GM18517 (cell line): ENCODE data around the gene RAB3A.
"Not testable (repeated sequence)": the region's sequence is repeated elsewhere in the genome, so short reads cannot be mapped to it uniquely, and the experiment has no call there.

ENCODE experiments used
- ATAC-seq: cut with Tn5 transposase; IDR thresholded peaks from one replicate; pipeline ENCODE4 v1.9.1; 2021; ENCODE audit warnings: mild to moderate bottlenecking, moderate library complexity; ENCODE audit not compliant: unreplicated experiment

The RAB3A gene

DNA sequence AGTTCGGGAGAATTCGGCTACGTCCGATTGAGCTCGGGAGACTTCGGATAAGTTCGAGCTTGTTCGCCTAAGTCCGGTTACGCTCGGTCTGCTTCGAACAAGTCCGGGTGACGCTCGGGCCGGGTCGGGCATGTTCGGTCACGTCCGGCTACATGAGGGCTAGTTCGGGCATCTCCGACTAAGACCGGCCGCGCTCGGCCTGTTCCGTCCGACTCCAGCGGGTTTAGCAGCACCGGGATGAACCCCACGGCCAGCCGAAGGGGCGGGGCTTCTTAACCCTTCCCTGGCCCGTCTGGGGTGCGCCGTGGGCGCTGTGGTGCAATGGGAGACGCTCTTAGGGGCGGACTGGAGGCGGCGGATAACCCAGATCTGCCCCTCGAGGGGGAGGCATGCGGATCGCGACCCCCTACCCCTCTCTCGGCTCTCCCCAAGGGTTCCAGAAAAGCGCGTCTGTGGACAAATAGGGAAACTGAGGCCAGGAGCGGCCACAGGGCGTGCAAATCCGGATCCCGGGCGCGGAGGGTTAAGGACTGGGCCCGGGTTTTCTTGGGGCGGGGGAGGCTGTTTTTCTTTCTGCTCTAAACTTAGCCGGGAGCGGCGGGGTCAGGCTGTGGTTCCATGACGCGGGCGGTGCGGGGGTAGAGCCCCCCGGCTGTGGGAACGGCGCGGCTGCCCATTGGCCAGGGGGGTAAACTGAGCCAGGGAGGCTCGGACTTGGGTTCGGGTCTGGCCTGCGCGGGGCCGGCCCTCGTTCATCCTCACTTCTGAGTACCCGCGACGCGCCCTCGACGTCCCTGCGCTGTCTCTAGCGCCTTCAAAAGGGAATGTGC, 20.9 kb upstream of the RAB3A start:
- ATAC-seq = peak; percentile 84

DNA sequence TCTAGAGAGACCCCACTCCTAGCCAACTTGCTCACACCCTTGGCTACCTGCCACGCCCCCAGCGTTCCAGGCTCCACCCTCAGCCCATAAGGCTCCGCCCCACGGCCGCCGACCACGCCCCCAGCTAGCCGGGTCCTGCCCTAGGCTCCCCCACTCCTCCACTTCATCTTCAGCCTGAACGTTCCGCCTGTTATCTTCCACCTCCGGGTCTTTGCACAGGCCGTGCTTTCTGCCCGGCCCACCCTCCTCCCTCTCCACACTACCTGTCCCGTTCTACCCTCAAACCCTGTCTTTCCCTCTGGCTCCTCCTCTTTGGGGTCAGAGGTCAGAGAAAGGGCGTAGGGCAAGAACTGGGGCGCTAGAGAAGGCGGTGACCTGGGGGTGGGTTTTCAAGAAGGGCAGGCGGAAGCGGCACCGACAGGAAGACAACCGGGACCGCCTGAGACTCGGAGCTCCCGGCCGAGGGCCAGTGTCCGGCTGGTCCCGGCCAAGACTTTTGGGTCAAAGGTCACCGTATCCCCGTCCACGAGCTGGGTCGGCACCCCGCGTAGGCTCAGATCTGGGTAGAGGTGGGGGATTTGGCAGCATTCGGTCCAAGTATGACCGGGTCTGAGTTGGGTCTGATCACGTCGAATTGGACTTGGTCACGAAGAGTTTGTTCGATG, 20.1 kb upstream of the RAB3A start:
- no peak for ATAC-seq

DNA sequence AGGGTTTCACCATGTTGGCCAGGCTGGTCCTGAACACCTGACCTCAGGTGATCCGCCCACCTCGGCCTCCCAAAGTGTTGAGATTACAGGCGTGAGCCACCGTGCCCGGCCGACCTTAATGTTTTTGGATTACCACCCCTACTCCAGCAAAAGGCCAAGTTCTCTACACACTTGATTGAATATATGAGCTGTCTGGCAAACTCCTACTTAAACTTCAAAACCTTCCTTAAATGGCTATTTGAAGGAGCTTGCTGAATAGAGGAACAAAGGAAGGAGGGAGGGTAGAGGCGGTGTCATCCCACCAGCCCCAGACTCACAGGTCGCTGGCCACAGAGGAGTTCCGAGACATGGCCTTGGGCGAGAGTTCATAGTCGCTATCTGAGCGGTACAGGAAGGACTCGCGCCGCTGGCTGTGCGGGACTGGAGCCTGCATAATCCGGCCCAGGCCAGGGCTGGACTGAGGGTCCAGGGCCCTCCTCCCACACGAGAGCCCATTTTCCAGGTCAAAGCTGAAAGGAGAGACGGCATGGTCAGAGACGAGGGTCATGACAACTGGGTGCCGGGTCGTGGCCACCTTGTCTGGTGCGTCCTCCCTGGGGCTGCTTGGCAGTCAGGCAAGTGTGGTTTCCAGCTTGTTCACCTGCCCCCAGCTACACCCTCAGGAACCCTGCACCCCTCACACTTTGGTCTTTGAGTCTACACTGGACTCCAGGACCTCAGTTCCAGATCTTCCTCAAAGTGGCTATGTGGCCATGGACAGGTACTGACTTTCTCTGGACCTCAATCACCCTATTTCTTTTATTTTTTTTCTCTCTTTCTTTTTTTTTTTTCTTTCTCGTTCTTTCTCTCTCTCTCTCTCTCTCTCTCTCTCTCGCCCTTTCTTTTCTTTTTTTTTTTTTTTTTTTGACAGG, 18.2 kb upstream of the RAB3A start:
- no peak for ATAC-seq

- ATAC-seq = no peak
Measured at GRCh38 chr19:18220632-18221275, 16.9 kb upstream of the RAB3A start.

DNA sequence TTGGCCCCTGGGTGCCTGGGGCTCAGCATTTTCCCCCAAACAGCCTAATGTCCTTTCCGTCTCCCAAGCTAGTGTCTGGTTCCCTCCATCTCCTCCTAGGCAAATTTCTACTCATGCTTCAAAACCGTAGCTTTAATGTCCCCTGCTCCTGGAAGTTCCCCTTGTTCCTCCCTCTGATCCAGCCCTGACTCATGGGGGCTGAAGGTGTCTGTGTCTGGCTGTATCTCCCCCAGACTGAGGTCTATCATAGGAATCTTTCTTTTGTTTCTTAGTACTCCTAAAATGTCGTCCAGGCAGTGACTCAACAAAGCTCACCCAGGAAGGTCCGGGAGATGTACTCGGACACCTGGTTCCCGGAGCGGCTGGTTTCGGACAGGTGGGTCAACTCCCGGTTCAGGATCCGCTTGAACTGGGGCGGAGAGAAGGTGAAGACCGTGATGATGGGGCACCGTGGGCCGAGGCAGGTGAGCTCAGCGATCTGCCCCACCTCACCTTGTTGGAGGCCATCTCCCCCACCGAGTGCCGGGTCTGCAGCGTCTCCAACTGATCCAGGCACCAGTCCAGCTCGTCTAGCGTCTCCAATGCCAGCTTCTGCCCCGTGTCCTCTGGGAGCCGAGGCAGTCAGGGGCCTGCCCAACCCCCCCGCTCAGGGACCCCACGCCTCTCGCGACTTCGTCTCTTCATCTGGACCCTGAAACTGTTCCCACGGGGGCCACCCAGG, 16.2 kb upstream of the RAB3A start:
- no peak for ATAC-seq

- no peak for ATAC-seq
Measured at GRCh38 chr19:18218600-18218999, 14.8 kb upstream of the RAB3A start.

DNA sequence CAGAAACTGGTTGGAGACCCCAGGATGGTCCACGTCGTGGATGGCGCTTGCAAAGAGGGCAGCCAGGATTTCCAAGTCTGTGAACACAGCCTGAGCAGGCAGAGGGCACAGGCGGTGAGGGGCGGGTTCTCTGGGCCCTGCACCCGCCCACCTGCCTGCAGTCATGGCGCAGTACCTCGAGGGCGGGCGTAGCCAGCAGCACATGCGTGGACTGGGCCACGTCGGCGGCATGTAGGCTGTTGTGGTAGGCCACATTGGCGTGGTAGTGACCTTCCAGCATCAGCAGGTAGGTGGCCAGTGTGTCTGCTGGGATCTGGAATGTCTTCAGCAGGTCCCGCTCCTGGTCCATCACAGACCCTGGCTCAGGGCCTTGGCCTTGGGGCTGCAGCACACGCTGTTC, 14.3 kb upstream of the RAB3A start:
- no peak for ATAC-seq

DNA sequence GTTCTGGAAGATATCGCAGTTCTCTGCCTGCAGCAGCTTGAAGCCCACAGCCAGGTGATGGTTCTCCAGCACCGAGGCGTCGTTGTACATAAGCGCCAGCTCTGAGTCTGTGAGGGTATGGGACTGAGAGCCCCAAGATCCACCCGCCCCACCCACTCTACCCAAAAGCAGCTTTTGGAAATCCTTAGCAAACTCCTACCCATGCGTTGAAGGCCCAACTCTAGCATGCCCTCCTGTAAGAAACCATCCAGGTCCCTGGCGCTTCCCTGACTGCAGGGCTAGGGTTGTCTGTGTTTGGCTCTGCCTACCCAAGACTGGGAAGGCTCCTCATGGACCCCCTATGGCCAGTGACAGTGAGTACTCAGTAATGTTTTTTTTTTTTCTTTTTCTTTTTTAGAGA, 12.9 kb upstream of the RAB3A start:
- no peak for ATAC-seq

- ATAC-seq = no peak
Measured at GRCh38 chr19:18214779-18215433, 11.1 kb upstream of the RAB3A start.

DNA sequence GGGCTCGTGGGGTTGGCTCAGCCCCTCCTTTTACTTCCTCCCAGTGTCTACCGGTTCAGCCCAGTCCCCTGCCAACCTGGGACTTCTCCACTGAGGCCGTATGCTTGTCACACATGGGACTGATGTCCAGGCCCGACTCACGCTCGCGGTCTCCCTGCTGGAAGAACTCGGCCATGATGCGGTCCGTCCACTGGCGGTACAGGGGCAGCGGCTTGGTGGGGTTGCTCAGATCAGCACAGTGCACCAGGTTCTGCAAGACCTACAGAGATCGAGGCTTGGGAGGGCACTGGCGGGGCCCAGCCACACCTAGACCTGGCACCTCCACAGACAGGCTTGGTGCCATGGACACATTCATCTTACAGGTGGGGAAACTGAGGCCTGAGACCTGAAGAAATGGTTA, 7.8 kb upstream of the RAB3A start:
- no peak for ATAC-seq

- ATAC-seq = not testable (repeated sequence)
Measured at GRCh38 chr19:18209912-18210311, 6.1 kb upstream of the RAB3A start.

- ATAC-seq = no peak
Measured at GRCh38 chr19:18208098-18208951, 4.5 kb upstream of the RAB3A start.

DNA sequence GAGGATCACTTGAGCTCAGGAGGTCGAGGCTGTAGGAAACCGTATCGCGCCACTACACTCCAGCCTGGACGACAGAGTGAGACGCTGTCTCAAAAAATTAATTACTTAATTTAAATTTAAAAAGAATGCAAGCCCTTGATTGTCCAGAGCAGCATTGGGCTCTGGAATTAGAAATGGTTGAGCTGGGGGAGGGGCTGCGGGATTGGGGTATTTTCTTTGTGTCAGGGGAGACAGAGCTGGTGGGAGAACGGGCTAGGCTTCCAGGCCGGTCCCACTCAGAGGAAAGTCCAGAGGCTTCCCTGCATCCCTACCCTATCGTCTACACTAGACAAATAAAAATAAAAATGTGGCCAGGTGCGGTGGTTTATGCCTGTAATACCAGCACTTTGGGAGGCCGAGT, 2.2 kb upstream of the RAB3A start:
- ATAC-seq = no peak

DNA sequence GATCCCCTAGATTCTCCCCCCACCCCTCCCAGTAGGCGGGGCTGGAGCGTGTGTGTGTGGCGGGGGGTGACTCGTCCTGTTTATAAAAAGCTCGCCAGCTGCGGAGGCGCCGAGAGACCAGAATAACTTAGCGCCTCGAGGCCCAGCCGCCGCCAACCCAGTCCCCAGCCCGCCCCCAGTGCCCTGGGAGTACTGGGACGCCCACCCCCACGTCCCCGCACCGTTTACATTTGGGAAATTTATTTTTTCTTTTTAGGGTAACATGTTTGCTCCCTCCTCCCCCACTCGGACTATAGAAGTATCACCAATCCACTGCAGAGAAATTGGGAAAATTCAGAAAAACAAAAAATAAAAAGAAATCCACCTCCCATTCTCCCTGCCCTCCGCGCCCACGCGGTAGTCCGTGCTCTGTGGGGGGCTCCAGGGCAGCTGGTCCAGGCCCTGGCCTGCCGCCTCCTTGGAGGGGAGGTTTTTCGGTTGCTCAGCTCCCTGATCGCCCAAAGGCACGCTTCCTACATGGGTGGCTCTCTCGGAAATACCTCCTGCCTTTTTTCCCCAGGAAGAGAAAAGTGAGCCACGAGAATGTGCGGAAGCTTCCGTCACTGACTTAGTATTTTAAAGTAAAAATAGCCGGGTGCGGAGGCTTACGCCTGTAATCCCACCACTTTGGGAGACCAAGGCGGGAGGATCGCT, 1.5 kb upstream of the RAB3A start:
- no peak for ATAC-seq

DNA sequence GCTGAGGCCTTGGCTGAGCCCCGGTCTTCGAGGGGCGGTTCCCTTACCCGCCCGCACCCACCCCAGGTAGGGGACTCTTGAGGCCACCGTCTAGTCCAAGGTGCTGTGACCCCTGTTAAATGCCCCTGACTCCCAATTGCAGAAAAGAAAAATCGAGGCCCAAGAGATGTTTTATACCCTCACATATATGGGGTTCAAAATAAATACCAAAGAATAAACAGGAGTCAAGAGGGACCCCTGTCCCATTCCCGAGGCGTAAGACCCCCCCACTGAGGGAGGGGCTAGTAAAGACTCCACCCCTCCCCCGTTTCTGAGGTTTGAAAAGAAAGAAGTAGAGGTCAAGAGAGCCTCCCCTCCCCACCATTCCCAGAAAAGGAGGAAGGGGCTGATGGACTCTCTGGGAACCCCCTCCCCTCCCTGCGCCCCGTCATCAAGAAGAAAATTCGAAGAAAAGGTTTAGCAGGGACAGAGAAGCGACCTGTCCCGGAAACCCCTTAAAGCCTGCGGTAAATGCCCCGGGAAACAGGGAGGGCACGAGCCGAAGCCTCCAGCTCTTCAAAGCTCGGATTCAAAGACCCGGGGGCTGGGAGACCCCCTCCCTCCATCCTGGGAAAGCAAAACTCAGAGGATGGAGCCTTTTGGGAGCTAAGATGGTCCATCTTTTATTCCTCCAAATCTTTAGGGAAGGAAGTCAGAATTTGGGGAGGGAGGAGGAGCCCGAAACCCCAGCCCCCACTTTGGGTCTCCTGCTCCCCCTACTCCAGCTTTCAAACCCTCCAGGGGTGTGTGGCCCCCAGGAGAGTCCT, 755 bp upstream of the RAB3A start:
- peak; percentile 10 for ATAC-seq

DNA sequence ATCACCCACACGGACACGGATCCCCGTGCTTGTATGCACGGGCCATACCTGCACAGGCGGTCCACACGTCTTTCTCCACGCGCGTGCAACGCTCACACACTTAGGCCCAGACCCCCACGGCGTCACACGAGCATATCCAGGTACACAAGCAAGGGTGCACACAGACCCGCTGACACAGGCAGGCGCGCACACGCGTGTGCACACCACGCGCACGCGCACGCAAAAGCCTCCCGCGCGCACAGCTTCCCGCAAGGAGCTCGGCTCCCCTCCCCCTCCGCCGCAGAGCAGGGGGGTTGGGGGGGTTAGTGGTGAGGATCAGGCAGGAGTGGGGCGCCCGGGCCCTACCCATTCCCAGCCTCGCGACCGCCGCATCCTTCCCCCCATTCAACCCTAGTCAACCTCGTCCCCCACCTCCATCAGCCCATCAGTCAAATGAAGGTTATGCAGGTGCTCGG, 407 bp downstream of the RAB3A start:
- peak; percentile 5 for ATAC-seq

- no peak for ATAC-seq
Measured at GRCh38 chr19:18202778-18203407, 949 bp downstream of the RAB3A start.
